ENCODE results near the gene ZDHHC8. TPM values are rescaled to one million over a fixed set of nuclear protein-coding genes. Genes with fewer than 3 reads are reported as not detected.

Gene ZDHHC8
- polyA plus RNA-seq, 2 of the 4 experiments (the other 2 are of a cell fraction): 5.3 to 28.1 TPM

- H3K4me2 ChIP-seq: no peak overlapping the region
- ChIA-PET CTCF (interaction anchor here (0.7 to 2.3 kb wide), 4 partner anchors 15 to 113 kb away, joined by 3 to 8 read pairs (median 6); no protein-coding TSS in a partner anchor), POLR2A (no interaction called here)
- no peak for DNase-seq (ENCODE audit: low read depth in 1 of 2, low spot score in 1 of 2)
- no peak overlapping the region for H3K27ac ChIP-seq
- WGBS (ENCODE audit: missing lambda C conversion rate): 59% methylated on average over 8 of the region's 10 CpGs
- no peak overlapping the region for H3K4me3 ChIP-seq
- no peaks in the 10 kb centered on the region for H3K9me3 ChIP-seq
- FAIRE-seq: no peak
- H3K4me1 ChIP-seq: no peaks in the 10 kb centered on the region
- no peak for ATAC-seq
- no peak for TF ChIP-seq RFX5 (IDR thresholded peaks at IDR 0.05)
Observed at GRCh38 chr22:20172141-20172613, 40.6 kb downstream of the ZDHHC8 start.

- Histone ChIP-seq H3K27ac (no peak overlapping the region), H3K4me3 (no peak overlapping the region), H3K9me3 (no peaks in the 10 kb centered on the region), H3K4me1 (no peaks in the 10 kb centered on the region), H3K4me2 (no peak overlapping the region)
- no peak for ATAC-seq
- WGBS (ENCODE audit: missing lambda C conversion rate): 90% methylated on average over 4 of the region's 11 CpGs
- DNase-seq (ENCODE audit: low read depth in 1 of 2, low spot score in 1 of 2): no peak
- FAIRE-seq: no peak
- TF ChIP-seq ZC3H11A (IDR thresholded peaks at IDR 0.05) (no peak), ESRRA (IDR thresholded peaks at IDR 0.05; ENCODE audit: borderline replicate concordance, low read length) (no peak), HOXA7 (CRISPR knock-in tag; IDR thresholded peaks at IDR 0.05) (no peak), JUNB (IDR thresholded peaks at IDR 0.05) (no peak), REST (IDR thresholded peaks at IDR 0.05) (no peak), RCOR1 (IDR thresholded peaks at IDR 0.05; ENCODE audit: low read depth, low read length) (no peak), CBX8 (IDR thresholded peaks at IDR 0.05) (no peak), MYC (IDR thresholded peaks at IDR 0.05; ENCODE audit: borderline replicate concordance, low read length) (no peak), SREBF2 (IDR thresholded peaks at IDR 0.05) (no peak), FOSL2 (IDR thresholded peaks at IDR 0.05) (no peak), FOSL2 (CRISPR knock-in tag; IDR thresholded peaks at IDR 0.05) (no peak), MAZ (IDR thresholded peaks at IDR 0.05; ENCODE audit: borderline replicate concordance, low read depth, low read length) (no peak), POLR2AphosphoS2 (conservative IDR thresholded peaks at IDR 0.05; ENCODE audit: low read length) (no peak), SMC3 (IDR thresholded peaks at IDR 0.05) (no peak), HEYL (CRISPR knock-in tag; IDR thresholded peaks at IDR 0.05) (no peak), CHD2 (IDR thresholded peaks at IDR 0.05; ENCODE audit: low read length, partially characterized antibody) (no peak), PBX3 (IDR thresholded peaks at IDR 0.05) (no peak), MAFK (IDR thresholded peaks at IDR 0.05; ENCODE audit: partially characterized antibody) (no peak), NR3C1 (IDR thresholded peaks at IDR 0.05) (no peak)
- ChIA-PET CTCF (interaction anchor here (1.4 to 2.3 kb wide), 2 partner anchors 16 to 20 kb away, joined by 4 to 7 read pairs; no protein-coding TSS in a partner anchor), POLR2A (no interaction called here)
Observed at GRCh38 chr22:20173246-20173645, 41.6 kb downstream of the ZDHHC8 start.

DNA sequence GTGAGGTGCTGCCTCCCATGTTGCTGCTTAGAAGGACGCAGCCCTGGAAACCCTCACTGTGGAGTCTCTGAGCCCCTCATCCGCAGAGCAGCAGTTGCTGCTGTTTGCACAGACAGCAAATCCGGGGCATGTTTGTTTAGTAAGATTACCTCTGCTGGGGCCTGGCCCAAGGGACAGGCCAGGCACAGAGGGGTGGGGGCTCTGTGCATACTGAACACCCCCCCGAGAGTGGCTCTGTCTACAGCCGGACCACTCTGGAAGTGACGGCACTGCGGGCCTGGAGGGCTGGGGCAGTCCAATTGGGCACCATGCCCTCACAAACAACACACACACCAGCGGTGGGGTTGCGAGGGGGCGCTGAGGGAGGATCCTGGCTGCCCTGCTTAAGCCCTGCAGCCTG lies 42.2 kb downstream of the ZDHHC8 start:
- H3K27ac ChIP-seq: no peak overlapping the region
- CTCF ChIA-PET: interaction anchor here (2.3 kb wide), 1 partner anchor 17 kb away, joined by 7 read pairs; no protein-coding TSS in a partner anchor
- DNase-seq (ENCODE audit: low read depth in 1 of 2, low spot score in 1 of 2) (no peak), ATAC-seq (no peak; a peak in 1 of 6 replicates), FAIRE-seq (no peak)
- no peaks in the 10 kb centered on the region for H3K9me3 ChIP-seq
- TF ChIP-seq, protein P1, sequence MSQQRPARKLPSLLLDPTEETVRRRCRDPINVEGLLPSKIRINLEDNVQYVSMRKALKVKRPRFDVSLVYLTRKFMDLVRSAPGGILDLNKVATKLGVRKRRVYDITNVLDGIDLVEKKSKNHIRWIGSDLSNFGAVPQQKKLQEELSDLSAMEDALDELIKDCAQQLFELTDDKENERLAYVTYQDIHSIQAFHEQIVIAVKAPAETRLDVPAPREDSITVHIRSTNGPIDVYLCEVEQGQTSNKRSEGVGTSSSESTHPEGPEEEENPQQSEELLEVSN (IDR thresholded peaks at IDR 0.05; ENCODE audit: borderline replicate concordance, low read depth): no peak
- TF ChIP-seq HDAC2 (IDR thresholded peaks at IDR 0.05) (no peak), ESRRA (IDR thresholded peaks at IDR 0.05; ENCODE audit: borderline replicate concordance, low read length) (no peak), PHF8 (IDR thresholded peaks at IDR 0.05; ENCODE audit: borderline replicate concordance, low read depth) (no peak), FOSB (CRISPR knock-in tag; IDR thresholded peaks at IDR 0.05) (no peak), KDM1A (IDR thresholded peaks at IDR 0.05; ENCODE audit: low read depth) (no peak), MAZ (IDR thresholded peaks at IDR 0.05; ENCODE audit: borderline replicate concordance, low read depth, low read length) (no peak), ZC3H11A (IDR thresholded peaks at IDR 0.05) (no peak), ZSCAN20 (CRISPR knock-in tag; IDR thresholded peaks at IDR 0.05) (no peak)
- no peak overlapping the region for H3K4me2 ChIP-seq
- WGBS (ENCODE audit: missing lambda C conversion rate): 75% methylated on average over 2 of the region's 10 CpGs
- H3K4me1 ChIP-seq: no peaks in the 10 kb centered on the region
- POLR2A ChIA-PET: no interaction called here
- H3K4me3 ChIP-seq: no peak overlapping the region

Measured in A549 (cell line).